ENCODE data around the gene LZTS2. TPM values are rescaled to one million over a fixed set of nuclear protein-coding genes. Genes with fewer than 3 reads are reported as not detected.

Gene LZTS2
- total and polyA plus RNA-seq, 2 of the 8 experiments (the other 6 are each of a cell fraction or from before 2014, with no cell fraction given): 75.7 to 99.5 TPM

DNA sequence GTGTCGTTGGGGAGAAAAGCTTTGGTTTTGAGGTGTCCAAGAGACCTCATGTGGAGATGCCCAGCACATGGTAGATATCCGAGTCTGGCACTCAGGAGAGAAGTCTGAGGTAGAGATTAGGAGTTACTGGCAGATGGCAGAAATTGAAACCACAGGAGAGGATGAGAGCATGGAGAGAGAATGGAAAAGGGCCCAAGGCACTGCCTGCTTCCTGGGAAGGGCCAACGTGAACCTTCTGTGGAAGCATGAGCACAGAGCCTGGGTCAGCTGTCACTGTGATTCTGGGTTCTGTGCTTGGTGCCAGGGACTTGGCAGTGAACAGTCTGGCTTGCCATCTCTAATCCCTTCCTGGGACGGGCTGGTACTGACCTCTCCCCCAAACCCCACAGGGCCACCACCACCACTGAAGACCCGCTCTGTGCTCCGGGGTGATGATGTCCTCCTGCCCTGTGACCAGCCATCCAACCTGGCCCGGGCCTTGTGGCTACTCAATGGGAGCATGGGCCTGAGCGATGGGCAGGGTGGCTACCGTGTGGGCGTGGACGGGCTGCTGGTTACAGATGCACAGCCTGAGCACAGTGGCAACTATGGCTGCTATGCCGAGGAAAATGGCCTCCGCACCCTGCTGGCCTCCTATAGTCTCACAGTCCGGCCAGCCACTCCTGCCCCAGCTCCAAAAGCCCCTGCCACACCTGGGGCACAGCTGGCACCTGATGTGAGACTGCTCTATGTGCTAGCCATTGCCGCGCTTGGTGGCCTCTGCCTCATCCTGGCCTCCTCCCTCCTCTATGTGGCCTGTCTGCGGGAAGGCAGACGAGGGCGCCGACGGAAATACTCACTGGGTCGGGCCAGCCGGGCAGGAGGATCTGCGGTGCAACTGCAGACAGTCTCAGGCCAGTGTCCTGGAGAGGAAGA lies 16.4 kb upstream of the LZTS2 start (continued):
- no peak for TF ChIP-seq EGR1 (IDR thresholded peaks at IDR 0.05; ENCODE audit: borderline replicate concordance, low read depth, low read length)
- no peak for TF ChIP-seq RAD21 (IDR thresholded peaks at IDR 0.05 in 1 of 2, conservative IDR thresholded peaks at IDR 0.05 in 1 of 2; ENCODE audit: low read depth in 2 of 2, low read length in 2 of 2)
- TF ChIP-seq, protein P1, sequence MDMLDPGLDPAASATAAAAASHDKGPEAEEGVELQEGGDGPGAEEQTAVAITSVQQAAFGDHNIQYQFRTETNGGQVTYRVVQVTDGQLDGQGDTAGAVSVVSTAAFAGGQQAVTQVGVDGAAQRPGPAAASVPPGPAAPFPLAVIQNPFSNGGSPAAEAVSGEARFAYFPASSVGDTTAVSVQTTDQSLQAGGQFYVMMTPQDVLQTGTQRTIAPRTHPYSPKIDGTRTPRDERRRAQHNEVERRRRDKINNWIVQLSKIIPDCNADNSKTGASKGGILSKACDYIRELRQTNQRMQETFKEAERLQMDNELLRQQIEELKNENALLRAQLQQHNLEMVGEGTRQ (IDR thresholded peaks at IDR 0.05; ENCODE audit: low read length): no peak
